GM19452 (cell line): Measurements from ENCODE around the gene STK10.

Experiments
- ATAC-seq: cut with Tn5 transposase; IDR thresholded peaks from one replicate; pipeline ENCODE4 v1.9.1; 2021; ENCODE audit not compliant: unreplicated experiment

Gene STK10

DNA sequence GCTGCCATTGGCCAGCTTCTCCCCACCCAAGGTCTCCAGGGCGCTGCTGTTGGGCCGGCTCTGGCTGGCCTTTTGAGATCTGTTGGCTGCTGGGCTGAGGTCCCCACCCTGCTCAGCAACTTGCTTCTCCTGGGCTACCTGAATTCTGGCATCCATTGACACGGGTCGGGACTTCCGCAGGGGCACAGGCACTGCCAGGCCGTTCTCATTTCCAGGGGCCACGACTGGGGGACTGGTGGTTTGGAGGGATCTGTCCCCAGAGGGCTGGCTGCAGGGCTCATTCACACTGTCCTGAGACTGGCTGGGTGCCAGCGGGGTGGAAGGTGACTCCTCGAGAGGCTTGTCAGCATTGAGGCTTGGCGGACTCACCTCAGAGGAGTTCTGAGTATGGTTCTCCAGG lies 94.5 kb downstream of the STK10 start:
- ATAC-seq, result no peak

- no peak for ATAC-seq
Observed at GRCh38 chr5:172091956-172092732, 95.9 kb downstream of the STK10 start.

DNA sequence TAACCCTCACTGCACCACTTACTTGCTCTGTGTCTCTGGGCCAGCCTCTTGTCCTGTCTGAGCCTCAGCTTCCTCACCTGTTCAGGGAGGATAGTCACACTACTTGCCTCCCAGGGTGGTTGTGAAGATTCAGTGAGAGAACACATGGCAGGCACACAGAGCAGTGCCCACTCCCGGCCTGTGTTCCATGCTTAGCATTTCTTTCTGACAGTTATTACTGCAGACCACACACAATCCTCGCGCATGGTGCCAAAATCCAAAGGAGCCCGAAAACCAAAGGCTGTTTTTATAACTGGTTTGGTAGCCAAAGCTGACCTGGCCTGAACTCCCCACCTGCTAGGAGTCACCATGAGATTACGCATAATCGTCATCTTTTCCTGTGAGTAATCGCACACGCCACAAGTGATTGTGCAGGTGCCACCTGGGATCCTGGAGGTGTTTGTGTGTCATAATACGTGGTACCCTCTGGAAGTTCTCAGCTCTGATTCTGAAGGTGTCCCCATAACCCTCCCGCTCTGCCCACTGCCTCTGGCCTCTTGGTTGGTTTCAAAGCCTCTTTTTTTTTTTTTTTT lies 97.0 kb downstream of the STK10 start:
- no peak for ATAC-seq

- no peak for ATAC-seq
Observed at GRCh38 chr5:172089298-172090117, 98.5 kb downstream of the STK10 start.

DNA sequence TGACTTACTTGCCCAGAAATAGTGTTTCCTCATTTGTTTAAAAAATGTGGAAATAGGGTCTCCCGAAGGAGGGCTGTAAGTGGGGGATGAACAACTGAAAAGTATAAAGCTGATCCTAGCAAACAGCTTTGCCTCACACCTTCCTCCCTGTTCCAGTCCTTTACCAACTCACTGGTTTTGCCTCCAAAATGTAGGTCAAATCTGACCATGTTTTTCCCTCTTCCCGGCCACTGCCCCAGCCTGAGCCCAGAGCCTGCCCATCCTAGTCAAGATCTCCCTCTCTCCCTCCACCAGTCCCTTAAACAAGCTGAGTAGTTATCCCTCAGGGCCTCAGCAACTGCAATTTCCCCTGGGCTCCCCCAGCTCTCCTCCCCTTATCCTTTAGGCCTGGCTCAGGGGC lies 99.2 kb downstream of the STK10 start:
- ATAC-seq, result no peak

GRCh38 chr5:172086194-172086975 lies 101.6 kb downstream of the STK10 start:
- no peak for ATAC-seq

DNA sequence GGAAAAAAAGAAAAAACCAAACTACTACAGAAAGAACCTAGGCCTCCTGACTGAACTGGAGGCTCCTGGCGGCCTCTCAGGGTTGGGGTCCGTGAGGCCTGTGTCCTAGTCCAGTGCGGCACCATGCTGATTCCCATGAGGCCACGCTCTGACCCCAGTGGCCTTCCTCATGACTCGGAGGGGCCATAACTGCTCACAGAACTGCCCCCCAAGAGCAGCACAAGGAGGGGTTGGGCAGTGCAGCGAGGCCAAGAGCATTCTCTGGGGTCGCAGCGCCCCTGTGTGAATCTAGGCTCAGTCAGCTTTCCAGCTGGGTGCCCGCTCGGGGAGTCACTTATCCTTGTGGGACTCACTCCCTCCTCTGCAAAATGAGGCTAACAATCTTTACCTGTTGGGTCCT lies 102.3 kb downstream of the STK10 start:
- no peak for ATAC-seq

DNA sequence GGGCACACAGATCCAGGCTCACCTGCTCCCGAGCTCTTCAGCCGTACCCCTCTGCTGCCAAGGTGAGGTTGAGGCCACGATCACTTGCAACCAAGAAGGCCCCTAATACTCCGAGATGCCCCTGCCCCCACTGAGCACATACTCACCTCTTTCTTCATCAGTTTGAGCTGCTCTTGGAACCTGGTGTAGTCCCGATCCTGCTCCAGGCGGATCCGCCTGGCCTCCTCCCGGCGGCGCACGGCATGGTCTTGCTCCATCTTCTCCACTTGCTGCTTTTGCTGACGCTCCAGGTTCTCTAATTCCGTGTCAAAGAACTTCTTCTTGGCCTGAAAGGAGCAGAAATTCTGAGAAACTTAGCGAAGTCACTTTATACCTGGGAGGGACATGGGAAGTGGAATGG lies 105.8 kb downstream of the STK10 start:
- ATAC-seq, result no peak

GRCh38 chr5:172079876-172080275 lies 108.1 kb downstream of the STK10 start:
- ATAC-seq, result no peak

DNA sequence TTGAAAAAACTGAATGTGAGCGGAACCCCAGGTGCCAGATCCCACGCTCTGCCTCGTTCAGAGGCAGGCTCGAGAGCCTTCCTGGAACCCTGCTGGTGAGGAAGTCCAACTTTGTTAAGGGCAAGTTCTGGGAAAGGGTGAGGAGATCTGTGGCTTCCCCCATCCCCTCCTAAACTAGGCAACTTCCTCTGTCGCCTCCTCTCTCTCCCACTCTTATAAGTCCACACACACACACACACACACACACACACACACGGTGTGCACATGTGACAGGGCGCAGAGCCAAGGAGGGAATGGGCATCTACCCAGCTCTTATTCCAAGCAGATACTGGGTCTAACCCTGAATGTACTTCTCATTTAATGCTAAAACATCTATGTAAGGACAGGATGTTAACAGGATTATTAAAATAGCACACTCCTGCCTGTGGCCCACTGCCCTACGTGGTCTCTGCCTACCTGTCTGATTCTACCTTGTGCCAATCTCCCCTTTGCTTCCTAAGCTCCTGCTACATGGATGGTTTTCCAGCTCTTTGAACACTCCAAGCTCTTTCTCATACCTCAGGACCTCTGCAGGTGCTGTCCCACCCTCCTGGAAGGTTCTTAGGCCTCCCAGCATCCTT lies 109.2 kb downstream of the STK10 start:
- no peak for ATAC-seq

GRCh38 chr5:172077664-172078425 lies 110.2 kb downstream of the STK10 start:
- no peak for ATAC-seq

- ATAC-seq, result no peak
Observed at GRCh38 chr5:172076761-172077244, 111.2 kb downstream of the STK10 start.

- ATAC-seq, result no peak
Observed at GRCh38 chr5:172075656-172076055, 112.4 kb downstream of the STK10 start.

DNA sequence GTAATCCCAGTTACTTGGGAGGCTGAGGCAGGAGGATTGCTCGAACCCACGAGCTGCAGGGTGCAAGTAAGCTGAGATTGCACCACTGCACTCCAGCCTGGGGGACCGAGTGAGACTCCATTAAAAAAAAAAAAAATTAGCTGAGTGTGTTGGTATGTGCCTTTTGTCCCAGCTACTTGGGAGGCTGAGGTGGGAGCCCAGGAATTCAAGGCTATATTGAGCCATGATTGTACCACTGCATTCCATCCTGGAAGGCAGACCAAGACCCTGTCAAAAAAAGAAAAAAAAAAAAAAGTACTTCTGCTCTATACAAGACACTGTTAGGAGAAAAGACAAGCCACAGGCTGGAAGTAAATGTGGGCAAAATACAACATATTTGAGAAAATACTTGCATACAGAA lies 113.1 kb downstream of the STK10 start:
- no peak for ATAC-seq

DNA sequence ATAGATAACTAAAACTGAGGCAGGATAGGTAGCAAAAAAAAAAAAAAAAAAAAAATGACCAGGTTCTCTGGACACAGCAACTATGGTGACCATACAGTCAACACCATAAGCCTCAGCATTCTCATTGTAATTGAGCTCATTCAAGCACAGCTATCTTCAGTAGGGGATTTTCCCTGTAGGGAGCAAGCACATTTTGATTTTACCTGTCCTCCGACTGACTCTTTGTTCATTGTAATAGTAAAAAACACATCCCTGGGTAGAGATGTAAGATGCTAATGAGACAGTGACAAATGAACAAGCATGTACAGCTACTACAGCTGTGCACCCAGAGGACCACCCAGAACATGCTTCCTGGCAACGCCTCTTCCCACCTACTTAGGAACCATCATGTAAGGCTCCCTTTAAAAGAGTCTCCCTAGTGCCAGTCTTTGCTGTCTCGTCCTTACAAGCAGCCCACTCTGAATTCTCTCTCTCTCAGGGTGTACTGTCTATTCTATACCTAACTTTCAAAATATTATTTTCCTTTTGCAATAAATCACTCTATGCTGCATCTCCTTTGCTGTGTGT lies 116.6 kb downstream of the STK10 start:
- ATAC-seq, result no peak

GRCh38 chr5:172065431-172066065 lies 122.5 kb downstream of the STK10 start:
- ATAC-seq, result no peak

DNA sequence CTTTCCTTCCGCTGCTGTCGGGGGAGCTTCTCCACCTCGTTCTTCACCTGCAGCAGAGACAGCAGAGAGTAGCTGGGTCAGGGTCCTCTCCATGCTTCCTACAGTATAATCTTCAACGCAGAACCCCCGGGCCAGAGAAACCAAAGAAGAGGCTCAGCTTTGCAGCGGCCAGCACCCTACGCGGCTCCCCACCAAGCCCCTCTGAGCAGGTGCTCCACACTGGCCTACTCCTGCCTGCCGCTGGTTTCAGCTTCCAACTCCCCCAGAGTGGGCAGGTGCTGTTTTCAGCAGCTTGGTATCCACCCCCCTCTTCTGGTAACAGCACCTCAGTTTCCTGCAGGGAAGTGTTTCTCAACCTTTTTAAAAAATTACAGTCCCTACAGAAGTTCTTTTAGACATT lies 123.3 kb downstream of the STK10 start:
- no peak for ATAC-seq

- ATAC-seq, result no peak
Observed at GRCh38 chr5:172064358-172064757, 123.7 kb downstream of the STK10 start.
